Measurements from ENCODE around the gene RHOF. TPM values are rescaled to one million over a fixed set of nuclear protein-coding genes. Genes with fewer than 3 reads are reported as not detected.

The RHOF gene
- total and polyA plus RNA-seq, 2 of the 13 experiments (the other 11 are each of a cell fraction or from before 2014, with no cell fraction given), result 14.6 to 32.2 TPM

GRCh38 chr12:121776190-121777098, 17.0 kb downstream of the RHOF start (continued):
- TF ChIP-seq MAZ (IDR thresholded peaks at IDR 0.05; ENCODE audit: borderline replicate concordance, low read depth, low read length) (no peak), MAZ (CRISPR knock-in tag; IDR thresholded peaks at IDR 0.05; ENCODE audit: low read depth) (peak; percentile 40; the same call in 1 of the 2 replicates), HMGA1 (CRISPR knock-in tag; conservative IDR thresholded peaks at IDR 0.05) (no peak), THYN1 (CRISPR knock-in tag; IDR thresholded peaks at IDR 0.05; ENCODE audit: borderline replicate concordance, low read depth) (no peak), KLF16 (CRISPR knock-in tag; IDR thresholded peaks at IDR 0.05) (no peak), DNMT1 (CRISPR knock-in tag; IDR thresholded peaks at IDR 0.05) (no peak), ZNF3 (CRISPR knock-in tag; IDR thresholded peaks at IDR 0.05) (no peak), ZNF430 (CRISPR knock-in tag; IDR thresholded peaks at IDR 0.05) (no peak), ZNF317 (CRISPR knock-in tag; IDR thresholded peaks at IDR 0.05) (no peak), ZNF446 (CRISPR knock-in tag; IDR thresholded peaks at IDR 0.05) (no peak), TFAP4 (IDR thresholded peaks at IDR 0.05; ENCODE audit: borderline replicate concordance, low read depth) (no peak), ZFP36 (IDR thresholded peaks at IDR 0.05; ENCODE audit: borderline replicate concordance, low read depth, low read length, partially characterized antibody) (no peak), KMT2A (CRISPR knock-in tag; IDR thresholded peaks at IDR 0.05) (no peak), ZNF570 (CRISPR knock-in tag; IDR thresholded peaks at IDR 0.05; ENCODE audit: borderline replicate concordance) (no peak), ZBTB2 (CRISPR knock-in tag; IDR thresholded peaks at IDR 0.05; ENCODE audit: low read depth) (no peak), ZBTB43 (CRISPR knock-in tag; conservative IDR thresholded peaks at IDR 0.05) (no peak), HIVEP1 (CRISPR knock-in tag; IDR thresholded peaks at IDR 0.05) (no peak), GMEB1 (CRISPR knock-in tag; IDR thresholded peaks at IDR 0.05; ENCODE audit: borderline replicate concordance) (no peak), IRF1 (CRISPR knock-in tag; IDR thresholded peaks at IDR 0.05; ENCODE audit: low read depth) (no peak)

Measured in HepG2 (cell line).